Duodenal mucosa (tissue), 2 donors: ENCODE results near the gene EXOC6B.

ENCODE experiments used
- H3K27ac ChIP-seq: one replicate; pipeline ENCODE4 v1.7.0; 2013; ENCODE audit warnings: low read depth, low read length
- H3K27me3 ChIP-seq, 2 donors: one replicate each; pipeline ENCODE4 v1.7.0; 2013; ENCODE audit warnings: low read length in 2 of 2, control low read depth in 1 of 2; ENCODE audit not compliant: insufficient read depth in 2 of 2, control insufficient read depth in 1 of 2
- H3K36me3 ChIP-seq, 2 donors: one replicate each; pipeline ENCODE4 v1.7.0; 2013; ENCODE audit warnings: low read length in 2 of 2, control low read depth in 1 of 2; ENCODE audit not compliant: insufficient read depth in 2 of 2, control insufficient read depth in 1 of 2
- H3K4me1 ChIP-seq, 2 donors: one replicate each; pipeline ENCODE4 v1.7.0; 2013; ENCODE audit warnings: low read length in 2 of 2, control low read depth in 1 of 2; ENCODE audit not compliant: insufficient read depth in 2 of 2, control insufficient read depth in 1 of 2
- H3K4me3 ChIP-seq, 2 donors: one replicate each; pipeline ENCODE4 v1.7.0; 2013; ENCODE audit warnings: low read length in 2 of 2, low read depth in 1 of 2
- H3K9ac ChIP-seq, 2 donors: one replicate each; pipeline ENCODE4 v1.7.0; 2013; ENCODE audit warnings: low read length in 2 of 2, low read depth in 1 of 2
- H3K9me3 ChIP-seq, 2 donors: one replicate each; pipeline ENCODE4 v1.7.0; 2013; ENCODE audit warnings: low read length in 2 of 2, control low read depth in 1 of 2; ENCODE audit not compliant: control insufficient read depth in 1 of 2

Gene EXOC6B

DNA sequence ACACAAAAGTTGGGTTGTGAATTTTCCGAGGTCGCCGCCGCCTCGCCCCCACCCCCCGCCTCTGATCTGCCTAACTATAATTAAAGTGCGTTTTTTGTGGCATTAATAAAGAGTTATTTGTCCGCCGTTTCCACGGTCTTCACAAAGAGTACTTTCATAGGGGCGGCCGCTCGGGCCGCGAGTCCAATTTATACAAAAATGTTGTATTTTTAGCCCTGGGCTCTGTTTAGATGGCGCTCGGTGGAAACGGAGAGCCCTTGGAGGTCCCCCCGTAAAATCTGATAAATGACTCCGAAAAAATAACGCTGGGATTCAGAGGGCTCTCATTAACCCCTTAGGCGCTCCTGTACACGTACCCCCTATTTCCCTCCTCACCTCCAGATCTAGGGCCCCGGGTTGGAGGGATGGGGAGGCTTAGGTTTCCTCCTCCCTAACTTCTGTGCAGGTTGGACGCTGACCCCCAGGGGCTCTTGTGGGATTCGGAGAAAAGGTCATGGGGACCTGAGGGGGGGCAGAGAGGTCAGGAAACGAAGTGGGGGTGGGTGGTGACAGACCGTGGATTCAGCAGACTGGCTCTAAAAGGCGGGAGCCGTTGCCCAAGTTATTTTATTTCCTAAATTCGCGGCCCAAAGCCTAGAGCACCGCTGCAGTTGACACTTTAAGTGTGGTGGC is 680.0 kb downstream of the EXOC6B start:
- Histone ChIP-seq H3K36me3 (no peaks in the 10 kb centered on the region), H3K9me3 (no peaks in the 10 kb centered on the region), H3K27me3 (peaks cover 39 to 43% of the 10 kb centered on the region in 2 donors), H3K9ac (no peak overlapping the region), H3K4me3 (peak overlapping the region; percentile 63 to 67), H3K4me1 (peaks cover 43 to 60% of the 10 kb centered on the region in 2 donors), H3K27ac (no peak overlapping the region)

DNA sequence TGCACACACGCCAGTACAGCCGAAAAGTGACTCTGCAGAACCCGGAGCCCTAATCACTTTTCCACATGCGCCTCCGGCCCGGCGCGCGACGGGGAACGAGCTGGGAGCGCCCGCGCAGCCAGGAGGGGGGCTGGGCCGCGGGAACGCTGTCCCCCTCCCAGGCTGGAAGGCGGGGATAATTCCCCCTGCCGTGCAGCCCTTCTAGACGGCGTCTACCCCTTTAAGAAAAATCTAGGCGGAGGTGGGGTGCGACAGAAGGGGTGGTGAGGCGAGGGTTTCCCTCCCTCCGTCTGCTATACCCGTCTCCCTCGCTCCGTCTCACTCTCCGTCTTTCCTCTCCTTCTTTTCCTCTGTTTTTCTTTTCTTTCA is 680.6 kb downstream of the EXOC6B start:
- Histone ChIP-seq H3K27ac (no peak overlapping the region), H3K36me3 (no peaks in the 10 kb centered on the region), H3K4me1 (peaks cover 38 to 56% of the 10 kb centered on the region in 2 donors), H3K27me3 (peaks cover 39 to 43% of the 10 kb centered on the region in 2 donors), H3K9me3 (no peaks in the 10 kb centered on the region), H3K4me3 (peak overlapping the region; percentile 63 to 67), H3K9ac (no peak overlapping the region)

DNA sequence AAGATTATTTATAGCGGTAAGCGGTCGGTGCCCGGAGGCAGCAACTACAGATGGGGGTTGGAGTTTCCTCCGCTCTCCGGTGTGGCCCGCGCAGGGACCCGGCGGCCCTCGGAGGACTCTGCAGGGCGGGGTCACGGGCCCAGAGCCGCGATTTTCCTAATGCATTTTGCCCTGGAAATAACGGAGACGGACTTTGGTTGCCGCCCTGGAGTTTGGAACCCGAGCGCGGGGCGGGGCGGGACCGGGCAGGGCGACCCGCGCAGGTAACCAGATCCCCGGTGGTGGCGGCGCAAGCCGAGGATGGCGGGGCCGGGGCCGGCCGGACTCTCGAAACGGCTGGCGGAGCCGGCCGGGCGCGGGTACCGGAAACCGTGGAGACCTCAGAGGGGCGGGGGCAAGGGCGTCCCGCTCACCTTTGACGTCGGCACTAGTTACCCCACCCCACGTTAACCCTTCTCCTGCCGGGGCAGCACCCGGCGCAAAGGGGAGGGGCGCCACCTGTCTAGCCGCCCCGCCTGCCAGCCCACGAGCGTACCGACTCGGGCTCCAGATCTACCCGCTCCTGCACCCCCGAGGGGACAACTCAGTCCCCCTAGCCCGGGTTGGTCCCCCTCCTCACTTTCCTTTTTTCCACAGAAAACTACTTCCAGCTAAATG is 681.1 kb downstream of the EXOC6B start:
- Histone ChIP-seq H3K4me1 (peaks cover 32 to 51% of the 10 kb centered on the region in 2 donors), H3K36me3 (no peaks in the 10 kb centered on the region), H3K27ac (no peak overlapping the region), H3K9ac (no peak overlapping the region), H3K27me3 (peaks cover 34 to 38% of the 10 kb centered on the region in 2 donors), H3K9me3 (no peaks in the 10 kb centered on the region), H3K4me3 (peak overlapping the region; percentile 63 to 67)

DNA sequence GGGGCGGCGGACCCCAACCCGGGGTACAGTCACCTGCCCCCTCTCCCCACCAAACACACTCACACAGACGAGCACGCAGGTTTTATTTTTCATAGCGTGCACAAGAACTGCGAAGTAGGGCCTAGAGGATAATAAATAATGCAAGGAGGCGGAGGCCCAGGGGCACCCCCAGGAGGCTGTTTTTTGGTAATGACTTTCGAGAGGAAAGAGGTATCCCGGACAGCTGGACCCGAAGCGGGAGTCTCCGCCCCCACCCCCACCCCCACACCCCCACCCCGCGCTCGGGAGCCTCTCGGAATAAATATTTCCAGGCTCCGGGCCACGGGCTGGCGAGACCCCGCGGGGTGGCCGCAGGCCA is 681.6 kb downstream of the EXOC6B start:
- Histone ChIP-seq H3K4me3 (peak overlapping the region; percentile 63 to 67), H3K27ac (no peak overlapping the region), H3K9ac (no peak overlapping the region), H3K27me3 (peaks cover 32 to 33% of the 10 kb centered on the region in 2 donors), H3K36me3 (no peaks in the 10 kb centered on the region), H3K4me1 (peaks cover 27 to 51% of the 10 kb centered on the region in 2 donors), H3K9me3 (no peaks in the 10 kb centered on the region)

DNA sequence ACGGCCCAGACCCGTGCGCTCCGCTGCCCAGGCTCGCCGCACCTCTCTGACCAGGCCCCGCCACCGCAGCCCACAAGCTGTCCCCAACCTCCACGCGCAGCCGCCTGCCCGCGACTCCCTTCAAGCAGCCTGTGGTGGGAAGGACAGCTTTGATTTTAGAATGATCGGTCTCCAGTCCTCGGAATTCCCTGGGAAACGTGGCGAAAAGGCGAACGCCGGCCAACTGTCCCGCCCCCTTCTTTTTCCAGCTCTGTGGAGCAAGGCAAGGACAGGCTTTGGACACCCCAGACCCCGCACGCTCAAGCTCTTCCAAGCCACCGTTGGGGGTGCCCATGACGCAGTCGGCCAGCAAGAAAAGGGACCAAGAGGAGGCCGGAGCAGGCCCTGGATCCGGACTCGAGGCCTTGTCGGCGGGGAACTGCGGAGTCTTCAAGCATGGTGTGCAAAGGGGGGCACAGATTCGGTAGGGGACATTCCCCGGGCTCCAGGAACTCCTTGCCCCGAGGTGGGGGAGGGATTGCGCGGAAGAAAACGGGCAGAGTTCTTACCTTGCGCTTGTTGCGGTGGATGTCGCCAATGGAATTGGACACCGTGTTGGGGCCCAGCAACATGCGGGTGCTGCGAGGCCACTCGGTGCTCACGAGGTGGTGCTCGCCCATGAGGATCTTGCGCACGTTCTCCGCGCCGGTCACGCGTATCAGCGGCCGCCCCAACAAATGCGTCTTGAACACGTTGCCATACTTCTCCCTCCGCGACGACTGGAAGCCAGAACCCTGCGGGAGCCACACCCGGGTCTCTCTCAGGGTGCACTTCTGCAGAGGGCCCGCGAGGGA is 682.2 kb downstream of the EXOC6B start:
- H3K9me3 ChIP-seq = no peaks in the 10 kb centered on the region
- peaks cover 31 to 32% of the 10 kb centered on the region in 2 donors for H3K27me3 ChIP-seq
- H3K9ac ChIP-seq = no peak overlapping the region
- H3K27ac ChIP-seq = no peak overlapping the region
- peak overlapping the region; percentile 22 to 40 for H3K4me3 ChIP-seq
- no peaks in the 10 kb centered on the region for H3K36me3 ChIP-seq
- H3K4me1 ChIP-seq = peaks cover 30 to 54% of the 10 kb centered on the region in 2 donors

DNA sequence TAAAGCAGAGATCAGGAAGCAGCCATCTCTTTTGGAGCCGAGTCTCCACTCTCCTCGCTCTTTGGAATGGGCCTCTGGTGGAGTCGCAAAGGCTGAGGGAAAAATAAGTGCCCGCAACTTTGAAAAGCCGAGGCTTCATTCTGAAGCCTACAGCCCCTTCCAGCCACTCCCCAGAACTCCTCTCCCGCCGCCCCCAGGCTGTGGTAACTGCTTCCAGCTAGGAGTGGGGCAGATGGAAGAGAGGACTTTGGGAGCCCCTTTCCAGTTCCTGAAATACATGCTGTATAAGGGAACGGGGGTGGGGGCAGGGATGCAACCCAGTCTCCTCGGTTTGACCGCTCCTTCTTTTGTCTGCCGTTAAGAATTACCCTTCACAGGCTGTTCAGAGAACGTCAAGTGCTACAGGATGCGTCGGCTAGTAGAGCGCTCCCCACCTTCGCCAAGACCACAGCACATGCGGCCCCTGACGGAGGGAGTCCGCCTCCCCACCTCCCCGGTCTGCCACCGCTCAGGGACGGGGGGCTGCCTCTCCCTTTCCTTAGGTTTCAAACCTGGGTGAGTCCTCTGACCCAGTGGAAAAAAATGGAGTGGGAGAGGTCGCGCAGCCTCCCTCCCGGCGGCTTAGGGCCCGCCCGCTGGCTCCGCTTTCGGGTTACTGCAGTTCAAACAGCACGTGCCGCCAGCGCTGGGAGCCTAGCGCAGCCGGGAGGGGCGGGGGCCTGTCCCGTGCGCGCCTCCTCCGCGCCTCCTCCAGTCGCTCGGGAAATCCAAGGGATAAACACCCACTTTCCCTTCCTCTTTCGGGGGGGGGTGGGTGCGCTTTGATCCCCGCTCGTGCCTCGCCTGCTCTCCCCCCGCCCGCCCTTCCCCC is 683.0 kb downstream of the EXOC6B start:
- peaks cover 39 to 58% of the 10 kb centered on the region in 2 donors for H3K4me1 ChIP-seq
- peak overlapping the region in 1 of 2 donors; percentile 37 for H3K4me3 ChIP-seq
- H3K27ac ChIP-seq = no peak overlapping the region
- H3K9me3 ChIP-seq = no peaks in the 10 kb centered on the region
- no peaks in the 10 kb centered on the region for H3K36me3 ChIP-seq
- no peak overlapping the region for H3K9ac ChIP-seq
- peaks cover 26 to 28% of the 10 kb centered on the region in 2 donors for H3K27me3 ChIP-seq

DNA sequence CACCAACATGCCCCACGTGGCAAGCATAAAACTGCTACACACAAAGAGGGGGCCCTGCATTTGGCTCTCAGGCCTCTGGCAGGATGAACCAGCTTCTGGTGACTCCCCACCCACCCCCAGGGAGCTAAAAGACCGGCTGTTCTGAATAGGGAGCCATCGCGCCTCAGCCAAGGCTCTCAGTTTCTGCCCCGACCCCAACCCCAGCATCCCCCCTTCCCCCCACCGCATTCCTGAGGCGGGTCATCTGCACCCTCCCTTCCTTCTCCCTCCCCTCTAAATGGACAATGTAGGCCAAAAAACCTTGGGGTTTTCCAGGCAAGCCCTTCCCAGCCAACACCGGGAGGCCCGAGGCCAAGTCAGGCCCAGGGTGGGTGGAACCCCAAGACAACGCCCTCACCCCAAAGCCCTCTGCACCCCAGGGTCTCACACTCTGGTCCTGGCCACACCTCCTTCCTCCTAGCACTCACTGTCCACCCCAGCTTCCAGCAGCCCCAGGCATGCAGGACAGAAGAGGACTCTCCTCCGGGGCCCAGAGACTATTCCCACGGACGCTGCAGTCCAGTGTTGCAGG is 683.9 kb downstream of the EXOC6B start:
- Histone ChIP-seq H3K27ac (no peak overlapping the region), H3K27me3 (peaks cover 20% of the 10 kb centered on the region in 2 donors), H3K9ac (no peak overlapping the region), H3K4me3 (no peak overlapping the region), H3K9me3 (no peaks in the 10 kb centered on the region), H3K36me3 (no peaks in the 10 kb centered on the region), H3K4me1 (peaks cover 40 to 56% of the 10 kb centered on the region in 2 donors)

DNA sequence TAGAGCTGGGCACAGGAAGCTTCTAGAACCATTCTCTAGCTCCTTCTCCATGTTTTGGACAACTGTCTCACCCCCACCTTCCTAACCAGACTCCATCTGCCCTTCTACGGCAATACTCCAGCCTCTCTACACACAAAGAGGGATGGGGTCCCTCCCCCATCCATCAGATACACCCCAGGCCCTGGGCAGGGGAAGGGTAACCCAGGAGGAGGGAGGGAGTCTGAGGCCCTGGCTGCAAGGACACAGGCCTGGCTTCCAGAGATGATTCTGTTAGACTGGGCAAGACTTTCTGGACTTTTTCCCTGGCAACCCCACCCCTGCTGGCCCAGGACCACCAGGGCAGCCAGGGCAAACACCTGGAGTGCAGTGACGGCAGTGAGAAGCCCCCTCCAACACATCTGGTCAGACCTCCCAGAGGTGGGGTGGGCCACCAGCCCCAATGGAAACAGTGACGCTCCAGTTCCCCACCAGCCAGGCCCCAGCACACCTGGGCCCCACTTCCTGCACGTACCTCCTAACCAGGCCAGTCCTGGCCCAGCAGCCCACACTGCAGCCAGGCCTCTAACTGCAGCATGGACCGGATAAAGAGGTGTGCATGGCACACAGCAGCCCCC is 684.7 kb downstream of the EXOC6B start:
- no peaks in the 10 kb centered on the region for H3K36me3 ChIP-seq
- peaks cover 36 to 48% of the 10 kb centered on the region in 2 donors for H3K4me1 ChIP-seq
- no peak overlapping the region for H3K4me3 ChIP-seq
- H3K9me3 ChIP-seq = no peaks in the 10 kb centered on the region
- no peak overlapping the region for H3K27ac ChIP-seq
- H3K27me3 ChIP-seq = peaks cover 11 to 12% of the 10 kb centered on the region in 2 donors
- no peak overlapping the region for H3K9ac ChIP-seq

DNA sequence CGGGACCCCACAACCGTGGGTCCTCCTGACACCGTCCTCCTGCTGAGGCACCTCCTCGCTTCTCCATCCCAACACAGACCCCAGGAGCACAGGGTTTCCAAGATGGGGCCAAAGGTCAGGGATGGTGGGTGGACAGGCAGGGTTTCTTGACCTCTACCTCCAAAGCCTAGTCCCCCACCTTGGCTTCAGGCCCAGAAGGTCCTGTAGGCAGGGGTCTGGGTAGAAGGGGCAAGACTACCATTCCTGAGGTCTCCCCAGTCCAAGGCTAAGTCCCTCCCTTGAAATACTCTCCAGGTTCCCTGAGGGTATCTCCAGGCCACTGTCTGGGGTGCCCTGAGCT is 685.2 kb downstream of the EXOC6B start:
- Histone ChIP-seq H3K9me3 (no peaks in the 10 kb centered on the region), H3K36me3 (no peaks in the 10 kb centered on the region), H3K4me1 (peaks cover 31 to 43% of the 10 kb centered on the region in 2 donors), H3K27ac (no peak overlapping the region), H3K9ac (no peak overlapping the region), H3K27me3 (peaks cover 6% of the 10 kb centered on the region in 2 donors), H3K4me3 (no peak overlapping the region)
